HL-60 (cell line): ENCODE measurements around the gene PRSS56.

Source experiments
- DNase-seq, 2 experiments: peaks; one replicate each; pipeline ENCODE4 v3.0.0-alpha.2; 2010 to 2020; ENCODE audit warnings: low read depth in 1 of 2, low spot score in 1 of 2
- H3K27ac ChIP-seq: fragments of 250-450 bp; sonication (Bioruptor Pico); replicated peaks from 2 replicates; pipeline ENCODE4 v1.5.1; 2020; ENCODE audit warnings: mild to moderate bottlenecking, moderate library complexity
- H3K27me3 ChIP-seq: fragments of 250-450 bp; sonication (Bioruptor Pico); 2 replicates; pipeline ENCODE4 v1.5.1; 2021; ENCODE audit warnings: mild to moderate bottlenecking, moderate library complexity; ENCODE audit not compliant: insufficient read depth, poor library complexity, severe bottlenecking
- H3K4me3 ChIP-seq: replicated peaks from 2 replicates; pipeline ENCODE4 v1.5.1; 2011; ENCODE audit warnings: mild to moderate bottlenecking, control low read depth, low read length; ENCODE audit not compliant: insufficient read depth
- CTCF ChIP-seq: IDR thresholded peaks from one replicate; pipeline ENCODE4 v1.5.1; 2011; ENCODE audit warnings: low read length, control low read depth, inconsistent platforms; ENCODE audit not compliant: insufficient read depth
- GABPA ChIP-seq: IDR thresholded peaks from 2 replicates; pipeline ENCODE4 v1.6.1; 2012; ENCODE audit warnings: low read depth
- POLR2AphosphoS5 ChIP-seq: IDR thresholded peaks from 2 replicates; pipeline ENCODE4 v1.6.1; 2012; ENCODE audit warnings: low read depth
- REST ChIP-seq: IDR thresholded peaks from 2 replicates; pipeline ENCODE4 v1.6.1; 2012; ENCODE audit warnings: low read depth; ENCODE audit not compliant: insufficient replicate concordance
- SPI1 ChIP-seq: IDR thresholded peaks from 2 replicates; pipeline ENCODE4 v1.6.1; 2012; ENCODE audit warnings: low read depth, mild to moderate bottlenecking, borderline replicate concordance

PRSS56 gene

GRCh38 chr2:232508251-232508650, 11.9 kb upstream of the PRSS56 start:
- Histone ChIP-seq H3K27me3 (peaks cover 27% of the 10 kb centered on the region), H3K27ac (no peak overlapping the region), H3K4me3 (no peak overlapping the region)
- DNase-seq: no peak
- no peak for TF ChIP-seq CTCF
- TF ChIP-seq SPI1: no peak
- TF ChIP-seq POLR2AphosphoS5: no peak
- no peak for TF ChIP-seq REST
- no peak for TF ChIP-seq GABPA

- DNase-seq: no peak
- peaks cover 4% of the 10 kb centered on the region for H3K27me3 ChIP-seq
- no peak overlapping the region for H3K27ac ChIP-seq
- no peak overlapping the region for H3K4me3 ChIP-seq
- TF ChIP-seq CTCF: no peak
- TF ChIP-seq GABPA: no peak
- no peak for TF ChIP-seq POLR2AphosphoS5
- TF ChIP-seq SPI1: no peak
- TF ChIP-seq REST: no peak
These were observed 8.8 kb upstream of the PRSS56 start for GRCh38 chr2:232511336-232511890.

- TF ChIP-seq REST (no peak), POLR2AphosphoS5 (no peak), SPI1 (no peak)
- Histone ChIP-seq H3K27ac (no peak overlapping the region), H3K4me3 (no peak overlapping the region), H3K27me3 (peaks cover 4% of the 10 kb centered on the region)
- no peak for DNase-seq
These were observed 7.6 kb upstream of the PRSS56 start for GRCh38 chr2:232512602-232513001.

GRCh38 chr2:232513353-232513752, 6.8 kb upstream of the PRSS56 start:
- no peak for DNase-seq
- no peak for TF ChIP-seq GABPA
- TF ChIP-seq CTCF: no peak
- TF ChIP-seq REST: no peak
- TF ChIP-seq POLR2AphosphoS5: no peak
- no peak for TF ChIP-seq SPI1
- Histone ChIP-seq H3K27ac (no peak overlapping the region), H3K4me3 (no peak overlapping the region), H3K27me3 (peaks cover 4% of the 10 kb centered on the region)
